GM12891 (cell line): ENCODE measurements around the gene MAN2C1.
"Not testable (repeated sequence)": the region's sequence is repeated elsewhere in the genome, so short reads cannot be mapped to it uniquely, and the experiment has no call there.

Experiments used
- SPI1 ChIP-seq: IDR thresholded peaks from 2 replicates; pipeline ENCODE4 v1.6.1; 2011; ENCODE audit warnings: low read depth, low read length, control low read depth
- TAF1 ChIP-seq: IDR thresholded peaks from 2 replicates; pipeline ENCODE4 v1.6.1; 2011; ENCODE audit warnings: low read depth, low read length, control low read depth

- TF ChIP-seq TAF1, SPI1: not testable (repeated sequence)
Measured at GRCh38 chr15:75349351-75349669, 19.1 kb downstream of the MAN2C1 start.
